Activated CD8-positive, alpha-beta T cell treated with anti-CD3 and anti-CD28 coated beads for 36 hours (primary cell): ENCODE measurements around the gene TTF1. TPM values are rescaled to one million over a fixed set of nuclear protein-coding genes. Genes with fewer than 3 reads are reported as not detected.

Experiments used
- ATAC-seq: fragments of 200-7000 bp; cut with Tn5 transposase; one replicate; pipeline ENCODE4 v1.10.0; 2021; ENCODE audit warnings: mild to moderate bottlenecking, moderate library complexity
- CTCF ChIA-PET: fragments of 350-600 bp; sonication (Branson Sonifier 250); formaldehyde crosslinking; loops from one replicate; lab custom pipeline; 2021; ENCODE audit warnings: antibody characterized with exemption; lab: Charles Lee
- POLR2A ChIA-PET: fragments of 350-600 bp; sonication (Branson Sonifier 250); formaldehyde crosslinking; loops from one replicate; lab custom pipeline; 2021; ENCODE audit warnings: antibody characterized with exemption; lab: Charles Lee
- DNase-seq: peaks from one replicate; pipeline ENCODE4 v3.0.0-alpha.2; 2020
- H3K27ac Mint-ChIP-seq: one replicate; pipeline ENCODE4 v1.8.0; 2021; ENCODE audit warnings: mild to moderate bottlenecking, mixed read lengths
- H3K27me3 Mint-ChIP-seq: one replicate; pipeline ENCODE4 v1.8.0; 2021; ENCODE audit warnings: mixed read lengths
- H3K36me3 Mint-ChIP-seq: one replicate; pipeline ENCODE4 v1.8.0; 2021; ENCODE audit warnings: low read depth, mixed read lengths
- H3K4me1 Mint-ChIP-seq: one replicate; pipeline ENCODE4 v1.8.0; 2021; ENCODE audit warnings: low read depth, mixed read lengths
- H3K4me3 Mint-ChIP-seq: one replicate; pipeline ENCODE4 v1.8.0; 2021; ENCODE audit warnings: mild to moderate bottlenecking, moderate library complexity, mixed read lengths
- H3K9me3 Mint-ChIP-seq: one replicate; pipeline ENCODE4 v1.8.0; 2021; ENCODE audit warnings: mixed read lengths
- CTCF ChIP-seq: fragments of 200-600 bp; IDR thresholded peaks from one replicate; pipeline ENCODE4 v1.8.0; 2022; ENCODE audit warnings: antibody characterized with exemption, mild to moderate bottlenecking
- intact Hi-C: fragments of 100-400 bp; cut with micrococcal nuclease; formaldehyde crosslinking; loops from one replicate; pipeline ENCODE4 v1.10.0; 2022
- total RNA-seq, 2 experiments: library from RNA; stranded (reverse); gene quantifications; one replicate each; pipeline ENCODE4 v1.2.3, GENCODE V29; 2021

TTF1 gene
- total RNA-seq, 2 experiments from 2014 or later = 38.2 to 38.3 TPM

GRCh38 chr9:132372177-132373095 lies 34.2 kb downstream of the TTF1 start:
- Mint-ChIP-seq H3K9me3 (no peaks in the 10 kb centered on the region), H3K36me3 (peaks cover 14% of the 10 kb centered on the region), H3K4me1 (peaks cover 16% of the 10 kb centered on the region), H3K27me3 (no peaks in the 10 kb centered on the region), H3K27ac (peak overlapping the region; percentile 77), H3K4me3 (no peak overlapping the region)
- CTCF ChIA-PET = interaction anchor here (1.5 kb wide), 1 partner anchor 10 kb away, joined by 4 read pairs; no protein-coding TSS in a partner anchor
- ATAC-seq (peak; percentile 23), DNase-seq (no peak)
- TF ChIP-seq CTCF = no peak
- POLR2A ChIA-PET = interaction anchor here (0.8 to 1.7 kb wide), 5 partner anchors 8 to 21 kb away, joined by 3 to 9 read pairs (median 6); partner anchors contain the start of gene SETX
- intact Hi-C loops = no loop called here

- POLR2A ChIA-PET = no interaction called here
- Mint-ChIP-seq H3K9me3 (no peaks in the 10 kb centered on the region), H3K4me1 (peaks cover 16% of the 10 kb centered on the region), H3K27me3 (no peaks in the 10 kb centered on the region), H3K4me3 (no peak overlapping the region), H3K27ac (no peak overlapping the region), H3K36me3 (peaks cover 14% of the 10 kb centered on the region)
- no peak for TF ChIP-seq CTCF
- intact Hi-C loops = no loop called here
- ATAC-seq = no peak
- CTCF ChIA-PET = no interaction called here
- DNase-seq = no peak
Measured at GRCh38 chr9:132370592-132370991, 36.0 kb downstream of the TTF1 start.

- DNase-seq (no peak), ATAC-seq (no peak)
- Mint-ChIP-seq H3K27me3 (no peaks in the 10 kb centered on the region), H3K27ac (no peak overlapping the region), H3K9me3 (no peaks in the 10 kb centered on the region), H3K4me3 (no peak overlapping the region), H3K36me3 (peaks cover 9% of the 10 kb centered on the region), H3K4me1 (peaks cover 16% of the 10 kb centered on the region)
- no peak for TF ChIP-seq CTCF
- intact Hi-C loops = no loop called here
- CTCF ChIA-PET = no interaction called here
- POLR2A ChIA-PET = interaction anchor here (0.7 kb wide), 1 partner anchor 222 kb away, joined by 3 read pairs; no protein-coding TSS in a partner anchor
Measured at GRCh38 chr9:132369421-132369820, 37.2 kb downstream of the TTF1 start.

GRCh38 chr9:132367613-132368313 lies 38.9 kb downstream of the TTF1 start:
- intact Hi-C loops = no loop called here
- no peak overlapping the region for H3K27ac Mint-ChIP-seq
- H3K36me3 Mint-ChIP-seq = peaks cover 4% of the 10 kb centered on the region
- no peak for ATAC-seq
- no peaks in the 10 kb centered on the region for H3K9me3 Mint-ChIP-seq
- CTCF ChIA-PET = interaction anchor here (1.6 kb wide), 1 partner anchor 99 kb away, joined by 3 read pairs; no protein-coding TSS in a partner anchor
- H3K4me3 Mint-ChIP-seq = no peak overlapping the region
- H3K4me1 Mint-ChIP-seq = peaks cover 7% of the 10 kb centered on the region
- DNase-seq = no peak
- no peaks in the 10 kb centered on the region for H3K27me3 Mint-ChIP-seq
- POLR2A ChIA-PET = interaction anchor here (0.6 to 1.3 kb wide), 2 partner anchors 13 to 37 kb away, joined by 3 to 8 read pairs; partner anchors contain the start of gene SETX
- no peak for TF ChIP-seq CTCF
